GM18502 (cell line): Measurements from ENCODE around the gene SPTBN2.

ENCODE experiments used
- ATAC-seq: cut with Tn5 transposase; IDR thresholded peaks from one replicate; pipeline ENCODE4 v1.9.1; 2021; ENCODE audit warnings: mild to moderate bottlenecking; ENCODE audit not compliant: unreplicated experiment, poor library complexity

Gene SPTBN2

GRCh38 chr11:66705587-66706335 lies 23.3 kb downstream of the SPTBN2 start:
- ATAC-seq, result no peak

- no peak for ATAC-seq
These were observed 24.2 kb downstream of the SPTBN2 start for GRCh38 chr11:66704659-66705360.

DNA sequence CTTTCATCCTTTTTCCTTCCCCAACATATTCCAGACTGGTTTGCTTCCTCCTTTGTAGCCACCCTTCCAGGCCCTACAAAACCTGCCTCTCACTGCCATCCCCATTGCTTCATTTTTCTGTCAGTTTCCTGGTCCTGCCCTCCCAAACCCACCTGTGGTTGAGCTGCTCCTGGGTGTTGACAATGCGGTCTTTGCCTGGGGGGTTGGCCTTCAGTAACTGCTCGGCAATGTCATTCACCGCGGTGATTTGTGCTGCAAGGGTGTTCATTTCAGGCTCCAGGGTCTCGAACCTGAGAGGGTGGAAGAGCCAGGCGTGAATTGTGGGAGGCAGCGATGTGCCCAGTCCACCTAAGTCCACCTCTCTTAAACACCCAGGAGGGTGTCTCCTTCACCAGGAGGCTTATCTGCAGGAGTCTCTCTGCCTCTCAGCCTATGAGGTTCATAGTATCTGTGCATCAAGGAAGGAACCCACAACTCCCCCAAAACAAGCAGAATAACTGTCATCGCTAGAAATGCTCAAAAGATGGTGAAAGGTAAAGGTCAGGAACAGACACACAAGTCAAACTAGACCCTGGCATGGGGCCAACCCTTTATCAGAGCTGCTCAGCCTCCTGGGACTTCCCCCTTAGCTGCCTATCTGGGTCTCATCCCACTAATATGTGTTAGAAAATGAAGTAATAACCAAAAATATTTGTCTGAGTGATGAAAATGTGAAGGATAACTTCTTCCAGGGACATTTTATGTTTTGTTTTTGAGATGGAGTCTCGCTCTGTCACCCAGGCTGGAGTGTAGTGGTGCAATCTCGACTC lies 27.4 kb downstream of the SPTBN2 start:
- ATAC-seq, result no peak

DNA sequence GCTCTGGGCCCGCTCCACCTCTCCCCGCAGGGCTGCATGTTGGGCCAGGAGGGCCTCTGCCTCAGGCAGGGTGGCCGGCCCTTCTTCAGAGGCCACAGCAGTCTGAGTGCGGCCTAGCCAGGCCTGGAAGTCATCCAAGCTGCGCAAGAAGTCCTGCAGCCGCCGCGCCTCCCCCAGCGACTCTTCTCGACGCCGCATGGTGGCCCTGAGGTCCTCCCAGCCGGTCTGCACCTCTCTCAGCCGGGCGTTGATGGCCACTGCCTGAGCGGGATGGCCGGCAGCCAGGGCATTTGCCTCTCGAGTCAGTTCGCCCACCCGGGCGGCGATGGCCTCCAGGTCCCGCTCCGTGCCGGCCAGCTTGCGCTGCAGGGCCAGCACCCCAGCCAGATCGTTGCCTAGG lies 28.3 kb downstream of the SPTBN2 start:
- no peak for ATAC-seq

GRCh38 chr11:66700337-66700736 lies 28.7 kb downstream of the SPTBN2 start:
- ATAC-seq, result no peak

DNA sequence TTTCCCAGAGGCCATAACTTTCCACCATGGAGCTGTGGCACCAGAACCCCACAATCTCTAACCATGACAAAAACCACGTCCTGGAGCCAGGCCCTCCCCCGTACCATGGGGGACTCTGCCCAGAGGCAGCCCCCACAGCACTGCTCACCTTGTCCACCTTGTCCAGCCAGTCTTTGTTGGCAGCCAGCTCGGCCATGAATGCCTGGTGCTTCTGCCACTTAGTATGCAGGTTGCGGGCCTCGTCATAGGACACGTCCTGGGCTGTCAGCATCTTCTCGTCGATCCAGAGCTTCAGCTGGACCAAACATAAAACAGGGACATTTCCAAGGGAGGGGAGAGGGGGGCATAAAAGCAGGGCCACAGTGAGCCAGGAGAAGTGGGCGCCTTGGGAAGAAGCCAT lies 30.5 kb downstream of the SPTBN2 start:
- ATAC-seq, result no peak

GRCh38 chr11:66697988-66698387 lies 31.0 kb downstream of the SPTBN2 start:
- no peak for ATAC-seq

- ATAC-seq, result no peak
These were observed 32.9 kb downstream of the SPTBN2 start for GRCh38 chr11:66696146-66696545.

- no peak for ATAC-seq
These were observed 34.2 kb downstream of the SPTBN2 start for GRCh38 chr11:66694732-66695207.

DNA sequence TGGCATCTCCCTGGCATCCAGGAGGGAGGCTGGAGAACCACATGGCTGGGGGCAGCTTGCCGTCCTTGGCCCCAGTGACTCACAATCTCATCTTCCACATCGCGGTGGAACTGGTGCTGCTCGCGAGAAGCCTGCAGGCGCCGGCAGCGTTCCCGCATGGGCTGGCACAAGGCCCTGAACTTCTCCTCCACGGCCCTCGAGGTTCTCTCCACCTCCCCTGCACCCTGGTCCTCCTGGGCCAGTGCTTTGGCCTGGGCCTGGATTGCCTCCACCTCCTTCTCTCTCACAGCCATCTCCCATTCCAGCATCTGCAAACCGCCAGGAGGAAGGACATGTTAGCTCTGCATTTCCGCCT lies 35.0 kb downstream of the SPTBN2 start:
- no peak for ATAC-seq

GRCh38 chr11:66693356-66694055 lies 35.5 kb downstream of the SPTBN2 start:
- no peak for ATAC-seq

DNA sequence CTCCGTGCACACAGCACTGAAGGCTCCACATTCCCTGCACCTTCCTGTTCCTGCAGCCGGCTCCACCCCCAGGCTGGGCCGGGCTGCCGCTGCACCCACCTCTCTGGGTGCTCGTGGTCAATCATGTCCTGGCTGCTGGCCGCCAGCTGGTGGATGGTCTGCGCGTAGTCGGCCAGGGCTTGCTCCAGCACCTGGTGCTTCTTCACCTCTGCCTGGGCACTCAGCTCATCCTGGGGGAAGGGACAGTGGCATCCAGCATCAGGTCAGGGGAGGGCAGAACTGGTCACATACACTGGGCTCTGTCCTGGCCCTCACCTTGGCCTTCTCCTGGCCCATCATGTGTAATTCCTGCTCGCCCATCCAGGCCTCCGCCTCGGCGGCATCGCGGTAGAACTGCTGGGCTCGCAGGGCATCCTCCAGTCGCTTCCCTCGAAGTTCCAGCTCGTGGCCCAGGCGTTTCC lies 36.1 kb downstream of the SPTBN2 start:
- no peak for ATAC-seq

- no peak for ATAC-seq
These were observed 36.6 kb downstream of the SPTBN2 start for GRCh38 chr11:66692446-66692845.

GRCh38 chr11:66691311-66691980 lies 37.6 kb downstream of the SPTBN2 start:
- ATAC-seq, result no peak

DNA sequence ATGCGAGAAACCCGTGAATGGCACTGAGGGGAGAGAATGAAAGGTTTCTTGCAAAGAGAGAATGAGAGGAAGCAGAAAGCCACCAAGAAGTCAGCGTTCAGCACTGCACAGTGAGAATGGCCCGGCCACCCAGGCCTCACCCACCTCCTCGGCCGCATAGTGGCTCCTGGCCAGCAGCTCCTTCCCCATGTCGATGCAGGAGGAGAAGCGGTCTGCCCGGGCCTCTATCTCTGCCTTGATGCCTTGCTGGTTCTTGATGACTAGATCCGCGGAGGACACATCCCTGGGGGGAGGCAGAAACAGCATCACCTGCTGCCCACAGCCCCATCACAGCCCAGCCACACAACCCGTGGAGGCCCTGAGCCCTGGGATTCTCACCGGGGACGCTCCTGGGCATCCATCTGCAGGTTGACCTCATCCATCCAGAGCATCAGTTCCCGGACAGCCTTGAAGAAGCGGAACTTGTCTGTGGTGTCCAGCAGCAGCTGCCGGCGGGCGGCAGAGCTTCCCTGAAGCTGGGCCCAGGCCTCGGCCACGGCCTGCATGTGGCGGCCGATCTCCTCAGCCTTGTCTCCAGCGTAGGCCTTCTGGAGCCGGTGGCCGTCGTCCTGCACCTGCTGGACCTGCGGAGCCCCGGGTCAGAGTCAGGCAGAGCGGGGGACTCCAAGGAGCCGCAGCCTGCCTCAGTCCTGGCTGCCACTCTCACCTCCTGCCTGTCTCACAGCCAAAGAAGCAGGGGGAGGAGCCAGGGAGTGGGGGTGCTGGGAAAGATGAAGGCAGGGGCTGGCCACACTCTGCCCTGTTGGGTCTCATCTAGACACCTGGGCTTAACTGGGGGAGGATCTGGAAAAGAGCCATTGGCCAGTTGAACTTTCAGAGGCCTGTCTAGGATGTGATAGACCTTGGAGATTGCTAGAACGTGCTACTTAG lies 39.1 kb downstream of the SPTBN2 start:
- ATAC-seq, result no peak

DNA sequence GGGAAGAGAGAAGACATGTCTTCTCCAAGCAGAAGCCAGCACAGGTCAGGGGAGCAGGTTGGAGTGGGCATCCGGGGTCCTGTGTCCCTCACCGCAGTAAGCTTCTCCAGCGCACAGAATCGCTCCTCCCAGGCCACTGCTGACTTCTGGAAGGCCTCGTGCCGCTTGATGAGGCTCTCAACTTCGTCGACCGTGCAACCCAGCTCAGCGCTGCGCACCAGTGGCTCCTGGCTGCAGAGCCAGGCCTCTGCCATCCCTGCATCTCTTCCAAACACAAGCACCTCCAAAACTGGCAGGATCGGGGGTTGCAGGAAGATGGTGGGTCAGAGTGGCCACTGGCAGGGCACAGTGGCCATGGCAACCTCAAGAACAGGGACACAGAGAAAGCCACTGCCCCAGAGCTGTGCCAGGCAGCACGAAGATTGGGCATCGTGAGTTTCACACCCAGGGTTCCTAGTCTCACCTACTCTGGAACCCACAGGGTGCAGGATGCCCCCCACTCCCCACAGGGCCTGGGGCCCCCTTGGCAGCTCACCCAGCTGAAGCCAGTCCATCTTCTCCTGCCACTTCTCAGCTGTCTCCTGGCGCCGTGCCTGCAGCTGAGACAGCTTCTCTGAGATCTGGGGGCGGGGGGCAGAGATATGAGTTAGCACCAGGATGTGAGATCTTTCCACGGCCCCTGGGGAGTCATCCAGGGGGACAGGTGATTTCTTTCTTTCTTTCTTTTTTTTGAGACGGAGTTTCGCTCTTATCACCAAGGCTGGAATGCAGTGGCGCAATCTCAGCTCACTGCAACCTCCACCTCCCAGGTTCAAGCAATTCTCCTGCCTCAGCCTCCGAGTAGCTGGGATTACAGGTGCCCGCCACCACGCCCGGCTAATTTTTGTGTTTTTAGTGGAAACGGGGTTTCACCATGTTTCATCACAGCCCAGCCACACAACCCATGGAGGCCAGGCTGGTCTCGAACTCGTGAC lies 40.2 kb downstream of the SPTBN2 start:
- no peak for ATAC-seq

DNA sequence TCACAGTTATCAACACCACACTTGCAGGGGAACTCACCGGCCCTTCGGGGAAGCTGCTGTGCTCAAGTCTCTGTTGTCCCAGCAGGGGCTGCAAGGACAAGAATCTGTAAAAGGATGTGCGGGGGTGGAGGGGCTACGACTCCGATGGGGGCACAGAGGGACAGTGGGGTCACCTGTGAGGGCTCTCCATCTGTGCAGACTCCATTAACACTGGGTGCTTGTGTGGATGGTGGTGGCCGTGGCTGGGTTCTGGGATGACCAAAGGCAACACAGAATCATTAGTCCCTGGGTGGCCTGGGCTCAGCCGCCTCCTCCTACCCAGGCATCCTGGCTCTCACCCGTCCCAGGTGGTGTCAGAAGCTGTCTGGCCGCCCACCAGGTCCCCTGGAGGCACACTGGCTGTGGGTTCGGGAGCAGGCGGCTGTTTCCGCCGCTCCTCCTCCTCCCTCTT lies 41.2 kb downstream of the SPTBN2 start:
- no peak for ATAC-seq
